GM12873 (cell line): Measurements from ENCODE around the gene PGGT1B.

Source experiments
- CTCF ChIP-seq: IDR thresholded peaks from 2 replicates; pipeline ENCODE4 v1.5.1; 2012; ENCODE audit warnings: low read depth, mild to moderate bottlenecking, moderate library complexity, low read length, control low read depth; ENCODE audit not compliant: insufficient read depth; ENCODE audit errors: missing control alignments

PGGT1B gene

GRCh38 chr5:115272297-115272958, 9.8 kb upstream of the PGGT1B start:
- TF ChIP-seq CTCF: no peak

- no peak for TF ChIP-seq CTCF
Measured at GRCh38 chr5:115271295-115272050, 8.8 kb upstream of the PGGT1B start.

DNA sequence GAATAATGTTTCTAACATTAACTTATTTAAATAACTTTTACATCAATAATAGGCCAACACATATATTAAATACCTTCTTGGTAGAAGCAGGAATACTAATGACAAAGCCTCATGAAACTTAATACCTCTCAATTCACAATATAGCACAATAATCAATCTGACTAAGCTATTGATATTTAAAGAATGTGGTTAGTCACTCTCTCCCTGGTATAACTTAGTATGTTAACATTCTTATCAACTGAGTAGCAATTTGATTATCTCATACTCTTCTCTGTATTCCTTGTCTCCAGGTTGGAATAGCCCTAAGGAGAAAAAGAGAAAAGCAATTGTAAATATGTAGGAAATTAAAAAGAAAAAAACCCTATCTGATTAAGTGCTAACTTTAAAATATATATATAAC, 4.9 kb upstream of the PGGT1B start:
- TF ChIP-seq CTCF: no peak

DNA sequence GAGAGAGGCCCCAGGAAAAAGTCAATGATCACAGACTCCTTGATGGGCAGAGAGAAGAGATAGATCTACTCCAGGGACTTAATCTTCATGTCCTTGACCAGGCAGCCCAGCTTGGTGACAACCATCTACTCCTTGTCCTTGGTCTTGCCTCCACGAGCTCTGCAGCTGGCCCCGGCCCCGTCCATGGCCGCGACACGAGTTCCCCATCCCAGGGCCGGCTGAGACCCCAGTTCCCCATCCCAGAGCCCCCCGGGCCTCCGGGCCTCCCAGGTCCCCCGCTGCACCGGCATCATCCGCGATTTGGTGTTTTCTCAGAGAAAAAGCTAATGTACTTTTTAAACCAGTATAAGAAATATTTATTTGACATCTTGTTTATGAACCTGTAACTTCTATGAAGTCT, 2.5 kb upstream of the PGGT1B start:
- no peak for TF ChIP-seq CTCF

GRCh38 chr5:115264786-115265185, 2.1 kb upstream of the PGGT1B start:
- no peak for TF ChIP-seq CTCF

GRCh38 chr5:115263078-115263380, 352 bp upstream of the PGGT1B start:
- no peak for TF ChIP-seq CTCF

DNA sequence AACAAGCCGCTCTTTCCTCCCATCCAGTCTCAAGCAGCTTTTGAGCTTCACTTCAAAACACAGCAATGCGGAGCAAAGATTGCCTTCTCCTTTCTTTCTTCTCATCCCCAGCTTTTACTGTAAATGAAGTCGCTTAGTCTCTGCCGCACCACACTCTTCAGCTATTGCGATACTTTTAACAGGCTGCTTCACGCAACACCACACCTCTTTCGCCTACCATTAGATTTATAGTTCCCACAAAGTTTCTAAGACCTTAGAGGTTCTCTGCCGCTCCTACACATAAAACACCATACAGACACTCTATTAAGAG, 711 bp downstream of the PGGT1B start:
- no peak for TF ChIP-seq CTCF
